Measurements from ENCODE around the gene MYO7A.

- TF ChIP-seq EZH2phosphoT487 (IDR thresholded peaks at IDR 0.05; ENCODE audit: borderline replicate concordance, low read length), result no peak
- no peak for TF ChIP-seq CTCF (IDR thresholded peaks at IDR 0.05; ENCODE audit: low read depth, low read length, poor library complexity, severe bottlenecking)
These were observed 103.0 kb downstream of the MYO7A start for GRCh38 chr11:77230878-77231605.
